HG02970 (cell line): ENCODE measurements around the gene PLSCR1.

ENCODE experiments used
- ATAC-seq: cut with Tn5 transposase; IDR thresholded peaks from one replicate; pipeline ENCODE4 v1.9.1; 2021; ENCODE audit warnings: mild to moderate bottlenecking, moderate library complexity, moderate number of reproducible peaks; ENCODE audit not compliant: unreplicated experiment, low FRiP score

PLSCR1 gene

GRCh38 chr3:146544002-146544928, at the start of gene PLSCR1:
Gene PLSCR1 (minus strand): TSS chr3:146544607. CDS start chr3:146536552, 8,055 bp downstream.
- ATAC-seq: peak; percentile 89

- ATAC-seq: no peak
Measured at GRCh38 chr3:146593776-146594175, 49.4 kb upstream of the PLSCR1 start.

GRCh38 chr3:146590521-146590920, 46.1 kb upstream of the PLSCR1 start:
- no peak for ATAC-seq

GRCh38 chr3:146589899-146590508, 45.6 kb upstream of the PLSCR1 start:
- no peak for ATAC-seq

GRCh38 chr3:146585156-146585555, 40.7 kb upstream of the PLSCR1 start:
- ATAC-seq: no peak

GRCh38 chr3:146581951-146582467, 37.6 kb upstream of the PLSCR1 start:
- ATAC-seq: no peak

- no peak for ATAC-seq
Measured at GRCh38 chr3:146581080-146581601, 36.7 kb upstream of the PLSCR1 start.

- ATAC-seq: no peak
Measured at GRCh38 chr3:146577662-146578061, 33.3 kb upstream of the PLSCR1 start.

- no peak for ATAC-seq
Measured at GRCh38 chr3:146575636-146576035, 31.2 kb upstream of the PLSCR1 start.

GRCh38 chr3:146574173-146574572, 29.8 kb upstream of the PLSCR1 start:
- no peak for ATAC-seq

- no peak for ATAC-seq
Measured at GRCh38 chr3:146569314-146569713, 24.9 kb upstream of the PLSCR1 start.

- ATAC-seq: no peak
Measured at GRCh38 chr3:146566138-146566537, 21.7 kb upstream of the PLSCR1 start.

GRCh38 chr3:146561879-146562278, 17.5 kb upstream of the PLSCR1 start:
- ATAC-seq: no peak

- no peak for ATAC-seq
Measured at GRCh38 chr3:146561463-146561862, 17.1 kb upstream of the PLSCR1 start.

- no peak for ATAC-seq
Measured at GRCh38 chr3:146560678-146561077, 16.3 kb upstream of the PLSCR1 start.

- no peak for ATAC-seq
Measured at GRCh38 chr3:146559388-146559787, 15.0 kb upstream of the PLSCR1 start.

GRCh38 chr3:146558781-146559180, 14.4 kb upstream of the PLSCR1 start:
- no peak for ATAC-seq

- ATAC-seq: no peak
Measured at GRCh38 chr3:146557745-146558144, 13.3 kb upstream of the PLSCR1 start.

- no peak for ATAC-seq
Measured at GRCh38 chr3:146555311-146555710, 10.9 kb upstream of the PLSCR1 start.

- no peak for ATAC-seq
Measured at GRCh38 chr3:146554151-146554760, 9.8 kb upstream of the PLSCR1 start.
